SK-N-SH (cell line): ENCODE data around the gene OR52L1.

Source experiments
- CTCF ChIP-seq: fragments of 200-600 bp; sonication (generic); IDR thresholded peaks from 2 replicates; pipeline ENCODE4 v1.6.1; 2017; ENCODE audit warnings: antibody characterized with exemption, mild to moderate bottlenecking, moderate library complexity
- EP300 ChIP-seq, 2 experiments: IDR thresholded peaks; 2 replicates each; pipeline versions ENCODE4 v1.4.0 to v1.6.1; 2012; ENCODE audit warnings: borderline replicate concordance in 1 of 2, low read depth in 1 of 2, low read length in 1 of 2
- EZH2phosphoT487 ChIP-seq: fragments of 200-600 bp; sonication (generic); IDR thresholded peaks from 2 replicates; pipeline ENCODE4 v1.6.1; 2017; ENCODE audit warnings: low read depth, mixed run types, mild to moderate bottlenecking, antibody characterized with exemption, moderate library complexity, borderline replicate concordance
- MAX ChIP-seq: IDR thresholded peaks from 2 replicates; pipeline ENCODE4 v1.4.0; 2012; ENCODE audit warnings: low read depth
- SMC3 ChIP-seq: IDR thresholded peaks from 2 replicates; pipeline ENCODE4 v1.6.1; 2012; ENCODE audit warnings: low read depth, low read length, improper control_type of control experiment
- TF ChIP-seq, protein P1 (sequence below): fragments of 150-350 bp; IDR thresholded peaks from 2 replicates; pipeline ENCODE4 v1.6.1; 2017; ENCODE audit warnings: antibody characterized with exemption, low read length, low read depth, borderline replicate concordance

- no peak for TF ChIP-seq SMC3
- no peak for TF ChIP-seq EP300 (IDR thresholded peaks at IDR 0.05; ENCODE audit: borderline replicate concordance in 1 of 2, low read depth in 1 of 2, low read length in 1 of 2)
- no peak for TF ChIP-seq CTCF
- TF ChIP-seq MAX: no peak
- TF ChIP-seq EZH2phosphoT487: no peak
- TF ChIP-seq, protein P1, sequence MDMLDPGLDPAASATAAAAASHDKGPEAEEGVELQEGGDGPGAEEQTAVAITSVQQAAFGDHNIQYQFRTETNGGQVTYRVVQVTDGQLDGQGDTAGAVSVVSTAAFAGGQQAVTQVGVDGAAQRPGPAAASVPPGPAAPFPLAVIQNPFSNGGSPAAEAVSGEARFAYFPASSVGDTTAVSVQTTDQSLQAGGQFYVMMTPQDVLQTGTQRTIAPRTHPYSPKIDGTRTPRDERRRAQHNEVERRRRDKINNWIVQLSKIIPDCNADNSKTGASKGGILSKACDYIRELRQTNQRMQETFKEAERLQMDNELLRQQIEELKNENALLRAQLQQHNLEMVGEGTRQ: no peak
Measured at GRCh38 chr11:5986885-5987284, at the start of gene OR52L1.
